Nephron progenitor cell (in vitro differentiated cells): ENCODE measurements around the gene MAPKAPK5.
A peak's percentile ranks its signal among the peaks of the same experiment; 100 is the strongest.

Experiments
- DNase-seq: peaks from one replicate; pipeline ENCODE4 v3.0.0; 2021
- H3K27ac Mint-ChIP-seq: 2 replicates; pipeline ENCODE4 v1.8.0; 2021; ENCODE audit warnings: mild to moderate bottlenecking, moderate library complexity, mixed read lengths
- H3K27me3 Mint-ChIP-seq: 2 replicates; pipeline ENCODE4 v1.8.0; 2021; ENCODE audit warnings: mild to moderate bottlenecking, low read depth, mixed read lengths; ENCODE audit not compliant: poor library complexity
- H3K36me3 Mint-ChIP-seq: 2 replicates; pipeline ENCODE4 v1.8.0; 2021; ENCODE audit warnings: low read depth, mixed read lengths
- H3K4me1 Mint-ChIP-seq: 2 replicates; pipeline ENCODE4 v1.8.0; 2021; ENCODE audit warnings: mixed read lengths
- H3K4me3 Mint-ChIP-seq: 2 replicates; pipeline ENCODE4 v1.8.0; 2021; ENCODE audit warnings: mild to moderate bottlenecking, moderate library complexity, mixed read lengths
- H3K9me3 Mint-ChIP-seq: 2 replicates; pipeline ENCODE4 v1.8.0; 2021; ENCODE audit warnings: mild to moderate bottlenecking, moderate library complexity, mixed read lengths
- TF ChIP-seq, protein P1 (sequence below): fragments of 200-600 bp; sonication (generic); IDR thresholded peaks from 2 replicates; pipeline ENCODE4 v1.5.0; 2021; ENCODE audit warnings: antibody characterized with exemption

MAPKAPK5 gene

DNA sequence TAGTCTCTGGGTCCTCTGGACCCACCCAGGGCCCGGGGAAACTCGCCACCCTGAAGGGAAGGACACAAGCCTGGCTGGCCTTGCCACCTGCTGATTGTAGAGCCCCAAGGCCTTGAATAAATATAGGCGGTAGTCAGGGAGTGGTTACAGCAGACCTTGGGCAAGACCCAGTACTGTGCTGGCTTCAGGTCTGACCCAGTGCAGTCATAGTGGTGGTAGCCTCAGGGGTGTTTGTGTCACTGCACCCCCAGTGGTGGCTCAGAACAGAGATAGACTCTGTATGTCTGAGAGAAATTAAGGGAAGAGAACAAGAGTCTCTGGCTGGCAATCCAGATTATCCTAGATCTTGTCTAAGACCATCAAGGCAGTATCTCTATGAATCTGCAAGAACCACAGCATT is 63.5 kb downstream of the MAPKAPK5 start:
- H3K36me3 Mint-ChIP-seq: peaks cover 75% of the 10 kb centered on the region

DNA sequence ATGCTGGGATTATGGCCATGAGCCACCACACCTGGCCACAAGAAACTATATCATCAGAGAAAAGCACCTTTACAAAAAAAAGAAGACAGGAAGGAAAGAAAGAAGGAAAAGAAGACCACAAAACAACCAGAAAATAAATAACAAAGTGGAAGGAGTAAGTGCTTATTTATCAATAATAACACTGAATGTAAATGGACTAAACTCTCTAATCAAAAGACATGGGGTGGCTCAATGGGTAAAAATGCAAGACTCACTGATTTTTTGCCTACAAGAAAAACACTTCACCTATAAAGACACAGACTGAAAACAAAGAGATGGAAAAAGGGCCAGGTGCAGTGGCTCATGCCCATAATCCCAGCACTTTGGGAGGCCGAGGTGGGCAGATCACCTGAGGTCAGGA is 65.7 kb downstream of the MAPKAPK5 start:
- Mint-ChIP-seq H3K36me3 (peaks cover 65% of the 10 kb centered on the region), H3K4me3 (no peak overlapping the region), H3K9me3 (peaks cover 60% of the 10 kb centered on the region), H3K27ac (no peak overlapping the region), H3K27me3 (no peaks in the 10 kb centered on the region), H3K4me1 (no peaks in the 10 kb centered on the region)
- TF ChIP-seq, protein P1, sequence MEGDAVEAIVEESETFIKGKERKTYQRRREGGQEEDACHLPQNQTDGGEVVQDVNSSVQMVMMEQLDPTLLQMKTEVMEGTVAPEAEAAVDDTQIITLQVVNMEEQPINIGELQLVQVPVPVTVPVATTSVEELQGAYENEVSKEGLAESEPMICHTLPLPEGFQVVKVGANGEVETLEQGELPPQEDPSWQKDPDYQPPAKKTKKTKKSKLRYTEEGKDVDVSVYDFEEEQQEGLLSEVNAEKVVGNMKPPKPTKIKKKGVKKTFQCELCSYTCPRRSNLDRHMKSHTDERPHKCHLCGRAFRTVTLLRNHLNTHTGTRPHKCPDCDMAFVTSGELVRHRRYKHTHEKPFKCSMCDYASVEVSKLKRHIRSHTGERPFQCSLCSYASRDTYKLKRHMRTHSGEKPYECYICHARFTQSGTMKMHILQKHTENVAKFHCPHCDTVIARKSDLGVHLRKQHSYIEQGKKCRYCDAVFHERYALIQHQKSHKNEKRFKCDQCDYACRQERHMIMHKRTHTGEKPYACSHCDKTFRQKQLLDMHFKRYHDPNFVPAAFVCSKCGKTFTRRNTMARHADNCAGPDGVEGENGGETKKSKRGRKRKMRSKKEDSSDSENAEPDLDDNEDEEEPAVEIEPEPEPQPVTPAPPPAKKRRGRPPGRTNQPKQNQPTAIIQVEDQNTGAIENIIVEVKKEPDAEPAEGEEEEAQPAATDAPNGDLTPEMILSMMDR: no peak
- no peak for DNase-seq

More for the DNA sequence above, 63.5 kb downstream of the MAPKAPK5 start:
- Mint-ChIP-seq H3K4me1 (no peaks in the 10 kb centered on the region), H3K4me3 (no peak overlapping the region), H3K9me3 (peaks cover 57% of the 10 kb centered on the region), H3K27ac (no peak overlapping the region), H3K27me3 (no peaks in the 10 kb centered on the region)
- no peak for DNase-seq
- TF ChIP-seq, protein P1: no peak

DNA sequence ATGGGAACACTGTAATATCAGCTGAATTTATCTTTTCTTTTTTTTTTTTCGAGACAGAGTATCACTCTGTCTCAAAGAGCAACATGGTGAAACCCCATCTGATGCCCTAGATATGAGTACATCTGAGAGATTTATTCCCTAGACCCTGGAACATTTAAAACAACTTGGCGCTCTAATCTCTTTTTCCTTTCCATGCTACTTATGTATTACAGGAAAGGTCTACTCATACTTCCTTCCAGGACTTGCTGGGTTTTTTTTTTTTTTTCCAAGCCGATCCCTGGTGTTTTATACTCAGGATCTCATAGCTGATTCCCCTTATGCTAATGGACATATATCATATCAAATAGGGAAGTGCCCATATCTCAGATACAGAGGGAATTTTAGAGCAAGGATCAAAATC is 83.1 kb downstream of the MAPKAPK5 start:
- no peak for DNase-seq
- Mint-ChIP-seq H3K9me3 (no peaks in the 10 kb centered on the region), H3K36me3 (no peaks in the 10 kb centered on the region), H3K27me3 (no peaks in the 10 kb centered on the region), H3K27ac (no peak overlapping the region), H3K4me3 (no peak overlapping the region), H3K4me1 (peaks cover 6% of the 10 kb centered on the region)
- TF ChIP-seq, protein P1: no peak

DNA sequence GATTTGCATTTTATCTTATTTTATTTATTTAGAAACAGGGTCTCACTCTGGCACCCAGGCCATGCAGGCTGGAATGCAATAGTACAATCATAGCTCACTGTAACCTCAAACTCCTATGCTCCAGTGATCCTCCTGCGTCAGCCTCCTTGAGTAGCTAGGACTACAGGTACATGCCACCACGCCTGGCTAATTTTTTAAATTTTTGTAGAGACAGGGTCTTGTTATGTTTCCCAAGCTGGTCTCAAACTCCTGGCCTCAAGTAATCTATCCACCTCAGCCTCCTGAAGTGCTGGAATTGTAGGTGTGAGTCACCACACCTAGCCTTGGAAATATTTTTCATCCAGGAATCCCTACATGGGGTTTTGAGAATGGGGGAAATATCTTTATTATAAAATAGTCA is 84.6 kb downstream of the MAPKAPK5 start:
- Mint-ChIP-seq H3K4me1 (peaks cover 6% of the 10 kb centered on the region), H3K4me3 (no peak overlapping the region), H3K9me3 (no peaks in the 10 kb centered on the region), H3K27me3 (no peaks in the 10 kb centered on the region), H3K36me3 (peaks cover 6% of the 10 kb centered on the region), H3K27ac (peak overlapping the region; percentile 47)
- DNase-seq: no peak
- TF ChIP-seq, protein P1: no peak

DNA sequence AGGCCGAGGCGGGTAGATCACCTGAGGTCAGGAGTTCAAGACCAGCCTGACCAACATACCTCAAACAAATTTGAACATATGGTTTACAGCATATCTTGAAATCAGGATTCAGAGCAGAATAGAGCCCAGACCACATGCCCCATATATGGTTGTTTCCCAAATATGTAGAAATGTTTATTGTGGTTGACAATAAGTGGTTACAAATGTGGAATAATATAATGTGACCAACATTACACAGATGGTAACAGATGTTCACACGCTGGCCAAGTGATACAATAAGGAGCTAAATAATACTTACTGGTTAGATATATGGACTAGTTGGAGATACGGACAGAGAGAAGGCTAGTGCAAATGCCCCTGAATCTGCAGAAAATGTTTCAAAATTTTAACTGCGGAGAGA is 85.3 kb downstream of the MAPKAPK5 start:
- H3K27me3 Mint-ChIP-seq: no peaks in the 10 kb centered on the region
- H3K4me1 Mint-ChIP-seq: peaks cover 6% of the 10 kb centered on the region
- no peak overlapping the region for H3K4me3 Mint-ChIP-seq
- H3K9me3 Mint-ChIP-seq: no peaks in the 10 kb centered on the region
- H3K27ac Mint-ChIP-seq: no peak overlapping the region
- no peak for DNase-seq
- peaks cover 6% of the 10 kb centered on the region for H3K36me3 Mint-ChIP-seq
- TF ChIP-seq, protein P1: no peak

DNA sequence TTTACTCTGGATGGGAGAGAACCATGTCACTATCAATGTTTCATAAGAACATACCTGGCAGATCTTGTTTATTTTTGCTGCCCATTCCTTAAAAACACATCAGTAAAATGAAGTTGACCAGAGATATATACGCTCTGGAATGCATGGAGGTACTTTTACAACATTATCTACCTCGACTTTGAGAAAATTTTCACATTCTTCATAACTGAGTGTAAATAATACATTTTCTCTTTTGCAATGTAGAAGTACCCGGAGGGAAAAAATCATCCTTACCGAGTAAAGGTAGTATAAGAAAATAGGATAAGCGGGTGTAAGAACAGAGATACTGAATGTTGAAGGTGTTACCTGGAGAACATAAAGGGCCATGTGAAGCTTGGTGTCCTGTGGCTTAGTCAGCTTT is 90.2 kb downstream of the MAPKAPK5 start:
- no peaks in the 10 kb centered on the region for H3K9me3 Mint-ChIP-seq
- H3K4me3 Mint-ChIP-seq: no peak overlapping the region
- TF ChIP-seq, protein P1: no peak
- peaks cover 6% of the 10 kb centered on the region for H3K4me1 Mint-ChIP-seq
- no peaks in the 10 kb centered on the region for H3K27me3 Mint-ChIP-seq
- H3K27ac Mint-ChIP-seq: no peak overlapping the region
- DNase-seq: no peak
- peaks cover 6% of the 10 kb centered on the region for H3K36me3 Mint-ChIP-seq
